Activated CD4-positive, alpha-beta T cell treated with anti-CD3 and anti-CD28 coated beads, Interleukin-10, Interleukin-2, amounts not matched to agents 100 ng/mL and 50 ng/mL, durations not matched to agents 16 hours and 8 hours (primary cell): ENCODE measurements around the gene SERGEF.
"Not testable (repeated sequence)": the region's sequence is repeated elsewhere in the genome, so short reads cannot be mapped to it uniquely, and the experiment has no call there.

Experiments
- DNase-seq: peaks from one replicate; pipeline ENCODE4 v3.0.0-alpha.2; 2020

SERGEF gene

DNA sequence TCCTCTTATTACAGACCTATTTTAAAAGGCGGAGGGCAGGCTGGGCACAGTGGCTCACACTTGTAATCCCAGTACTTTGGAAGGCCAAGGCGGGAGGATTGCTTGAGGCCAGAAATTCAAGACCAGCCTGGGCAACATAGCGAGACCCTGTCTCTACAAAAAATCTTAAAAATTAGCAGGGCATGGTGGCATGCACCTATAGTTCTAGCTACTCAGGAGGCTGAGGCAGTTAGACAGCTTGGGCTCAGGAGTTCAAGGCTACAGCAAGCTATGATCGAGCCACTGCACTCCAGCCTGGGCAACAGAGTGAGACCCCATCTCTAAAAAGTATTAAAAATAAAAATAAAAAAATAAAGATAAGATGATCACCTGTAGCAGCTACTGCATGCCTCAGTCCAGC is 12.7 kb downstream of the SERGEF start:
- not testable (repeated sequence) for DNase-seq

DNA sequence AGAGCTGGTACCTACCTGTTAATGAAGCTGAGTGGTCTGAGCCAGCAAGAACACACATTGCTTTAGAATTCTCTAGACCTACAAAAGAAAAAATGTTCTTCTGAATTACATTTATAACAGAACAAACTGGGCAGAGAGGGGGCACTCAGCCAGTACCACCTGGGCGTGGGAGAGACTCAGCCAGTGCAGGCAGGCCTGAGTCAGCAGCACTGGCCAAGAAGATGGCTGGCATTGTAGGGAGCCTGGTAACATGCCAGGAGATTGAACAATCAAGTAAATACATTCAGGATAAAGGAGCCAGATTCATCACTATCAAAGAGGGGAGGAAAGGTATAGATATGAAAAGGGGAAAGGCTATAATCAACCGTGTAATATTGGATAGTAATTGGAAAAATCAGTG is 19.9 kb downstream of the SERGEF start:
- DNase-seq, result no peak

DNA sequence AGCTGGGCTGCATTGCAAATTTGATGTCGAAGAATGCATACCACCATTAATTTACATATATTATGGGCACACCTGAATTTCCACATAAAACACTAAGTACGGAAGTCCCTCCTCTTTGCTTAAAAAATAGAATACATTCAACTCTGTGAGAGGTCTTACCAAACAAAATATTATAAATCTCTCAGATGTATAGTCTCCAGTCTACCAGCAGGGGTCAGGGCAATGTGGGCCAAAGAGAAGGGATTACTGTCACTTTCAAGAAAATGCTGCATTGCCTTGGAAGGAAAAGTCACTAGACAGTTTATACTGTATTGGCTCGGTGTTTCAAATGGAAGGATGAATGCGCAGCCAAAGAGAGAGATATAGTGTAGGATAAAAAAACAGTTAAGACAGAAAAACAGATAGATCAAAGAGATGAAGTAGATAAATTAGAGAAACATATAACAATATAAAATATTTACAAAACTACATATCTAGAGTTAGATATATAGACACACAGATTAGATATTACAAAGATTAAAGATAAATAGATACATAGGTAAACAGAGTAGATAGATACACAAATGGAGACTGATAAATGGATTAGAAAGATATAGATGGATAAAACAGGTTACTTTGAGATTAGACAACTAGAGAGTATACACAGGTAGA is 20.9 kb downstream of the SERGEF start:
- peak; percentile 58 for DNase-seq

DNA sequence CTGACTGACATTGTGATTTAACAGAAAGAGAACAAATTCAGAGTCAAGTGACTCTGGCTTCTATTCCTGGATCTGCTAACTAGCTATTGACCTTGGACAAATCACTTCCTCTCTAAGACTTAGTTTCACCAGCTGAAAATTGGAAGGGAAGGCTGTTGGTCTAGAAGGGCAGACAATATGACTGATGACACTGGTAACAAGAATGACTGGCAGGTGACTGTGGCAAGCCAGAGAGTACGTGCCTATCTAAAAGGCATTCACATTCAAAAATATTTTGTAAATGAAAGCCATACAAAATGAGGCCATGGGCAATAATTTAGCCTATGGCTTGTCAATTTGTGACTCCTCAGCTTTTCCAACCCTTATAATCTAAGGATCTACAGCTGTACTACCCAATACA is 23.5 kb downstream of the SERGEF start:
- no peak for DNase-seq

DNA sequence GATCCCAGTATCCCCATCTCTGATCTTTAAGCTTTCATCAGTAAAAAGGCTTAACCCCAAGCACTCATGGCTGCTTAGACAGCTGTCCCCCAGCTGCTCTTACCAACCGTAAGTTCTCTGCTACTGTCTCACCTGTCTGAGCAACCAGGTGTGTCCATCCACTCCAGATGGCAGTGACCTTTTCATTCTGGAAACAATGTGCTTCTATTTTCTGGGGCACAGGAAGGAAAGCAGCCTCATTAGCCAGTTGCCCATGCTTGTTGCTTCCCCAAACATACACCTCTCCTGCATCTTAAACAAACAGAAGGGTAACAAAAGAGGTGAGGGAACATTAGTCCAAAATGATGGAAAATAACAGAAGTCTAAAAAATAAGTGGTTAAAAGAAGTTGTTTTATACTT is 24.4 kb downstream of the SERGEF start:
- DNase-seq, result no peak

DNA sequence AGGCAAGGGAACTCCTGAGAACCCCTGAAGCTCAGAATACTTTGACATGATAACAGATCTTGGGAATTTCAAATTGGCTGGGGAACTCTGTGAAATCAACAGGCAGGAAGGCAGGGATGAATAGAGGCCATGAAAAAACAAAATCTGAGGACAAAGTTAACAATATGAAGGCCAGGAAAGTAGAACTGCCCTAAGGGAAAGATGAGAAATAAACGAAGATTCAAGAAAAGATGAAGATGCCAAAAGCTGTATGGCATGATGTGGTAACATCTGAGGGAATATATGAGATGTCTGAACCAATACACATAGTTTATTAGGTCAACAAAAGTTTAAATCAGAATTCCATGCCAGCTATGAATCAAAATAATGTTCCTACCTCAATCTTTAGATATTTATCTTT is 25.0 kb downstream of the SERGEF start:
- DNase-seq, result no peak

DNA sequence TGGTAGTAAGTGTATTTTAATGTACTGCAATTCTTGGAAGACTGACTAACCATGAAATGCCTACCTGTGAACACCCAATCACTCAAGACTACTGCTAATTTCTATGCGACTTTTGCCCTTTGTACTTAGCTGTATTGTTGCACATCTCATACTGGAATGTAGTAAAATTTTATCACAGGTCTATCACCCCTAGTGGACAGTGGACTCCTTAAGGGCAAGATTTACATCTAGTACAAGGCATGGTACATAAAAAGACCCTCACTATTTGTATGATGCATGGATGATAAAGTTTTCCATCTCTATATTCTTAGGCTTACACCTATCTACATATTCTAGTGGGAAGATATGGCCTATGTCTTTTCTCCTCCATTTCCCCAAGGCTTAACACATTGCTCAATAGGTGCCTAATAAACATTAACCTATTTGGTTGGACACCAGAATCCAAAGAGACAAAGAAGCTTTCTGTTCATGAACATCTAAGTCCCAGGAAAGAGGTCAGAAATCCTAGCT is 26.1 kb downstream of the SERGEF start:
- no peak for DNase-seq

DNA sequence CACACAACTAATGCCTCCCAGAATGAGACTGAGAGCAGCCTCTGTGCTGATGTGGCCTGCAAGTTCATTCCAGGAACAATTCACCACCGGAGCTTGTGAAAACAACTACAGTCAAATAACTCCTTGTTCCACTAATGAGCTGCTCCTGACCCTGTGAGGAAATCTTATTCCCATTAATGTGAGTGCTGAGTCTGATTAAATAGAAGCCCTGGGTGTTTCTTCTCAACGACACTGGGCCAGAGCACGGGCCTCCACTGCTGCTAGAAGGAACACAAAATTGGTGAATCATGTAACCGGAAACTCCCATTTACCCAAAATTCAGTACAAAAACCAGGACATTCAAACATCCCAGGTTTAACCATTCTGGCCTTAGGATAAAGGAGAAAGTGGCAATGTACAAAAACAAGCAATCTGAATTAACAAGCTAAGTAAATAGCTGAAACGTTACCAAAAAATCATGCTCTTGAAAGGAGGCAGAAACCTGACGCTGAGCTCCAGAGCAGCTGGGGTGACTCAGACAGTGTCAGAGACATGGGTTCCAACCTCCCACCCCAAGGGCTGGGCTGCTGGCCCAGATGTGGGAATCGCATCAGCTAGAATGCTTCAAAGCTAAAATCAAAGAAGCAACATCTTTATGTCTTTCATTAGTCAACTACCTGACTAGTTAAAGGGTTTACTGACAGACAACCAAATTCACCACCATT is 26.7 kb downstream of the SERGEF start:
- DNase-seq, result no peak

DNA sequence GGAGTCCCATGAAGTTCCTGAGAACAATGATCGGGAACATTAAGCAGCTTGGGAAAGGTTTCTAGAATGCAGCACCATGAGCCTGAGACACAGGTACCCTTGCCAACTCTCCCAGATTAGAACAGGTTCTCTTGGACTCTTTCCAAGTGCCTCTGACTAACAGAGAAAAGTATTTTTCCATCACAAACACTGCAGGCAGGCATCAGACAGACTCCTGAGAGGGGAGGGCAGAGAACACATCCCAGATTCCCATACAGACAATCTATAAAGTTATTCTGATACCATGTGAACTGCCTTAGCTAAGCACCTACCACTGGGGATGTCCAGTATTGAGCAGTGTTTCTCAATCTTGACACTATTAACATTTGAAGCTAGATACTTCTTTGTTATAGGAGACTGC is 27.3 kb downstream of the SERGEF start:
- no peak for DNase-seq

DNA sequence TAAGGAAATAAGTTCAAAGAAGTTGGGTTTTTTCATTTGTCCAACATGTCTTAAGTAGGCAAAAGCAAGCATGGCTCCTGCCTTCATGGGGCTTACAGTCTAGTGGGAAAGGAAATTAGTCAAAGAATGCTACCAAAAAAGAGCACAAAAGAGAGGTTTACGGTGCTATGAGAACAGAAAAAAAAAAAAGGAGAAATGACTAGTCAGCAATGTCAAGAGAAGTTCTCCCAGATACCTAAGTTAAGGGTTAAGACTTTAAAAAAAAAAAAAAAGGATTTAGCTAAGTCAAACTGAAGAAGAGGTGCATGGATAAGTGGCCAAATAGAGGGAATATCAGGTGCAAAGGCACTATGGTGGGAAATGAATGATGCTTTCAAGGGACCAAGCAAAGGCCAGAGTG is 29.3 kb downstream of the SERGEF start:
- DNase-seq, result no peak

DNA sequence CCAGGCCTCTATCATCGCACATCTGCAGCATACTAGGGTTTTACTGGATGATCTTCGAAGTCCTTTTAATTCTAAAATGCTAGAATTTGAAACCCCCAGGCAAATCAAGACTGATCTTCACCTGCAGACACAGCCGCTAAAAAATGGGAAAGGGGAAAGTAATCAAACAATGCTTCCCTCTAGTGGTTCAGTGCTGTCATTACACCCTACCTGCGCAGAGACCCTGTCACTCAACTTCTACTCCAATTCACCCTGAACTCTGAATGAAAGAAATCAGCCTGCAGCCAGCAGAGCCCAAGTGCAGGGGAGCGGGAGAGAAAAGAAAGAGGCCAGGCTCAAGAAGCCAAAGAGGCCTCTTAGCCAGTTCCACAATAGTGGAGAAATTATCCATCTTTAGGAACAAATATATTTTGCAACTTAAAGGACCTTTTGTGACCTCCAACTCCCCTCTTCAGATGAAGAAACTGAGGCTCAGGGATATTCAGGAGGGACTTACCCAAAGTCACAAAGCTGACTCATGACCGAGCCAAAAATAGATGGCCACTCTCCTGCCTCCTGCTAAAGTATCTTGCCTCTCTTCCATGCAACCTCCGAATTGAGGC is 33.0 kb downstream of the SERGEF start:
- DNase-seq, result peak; percentile 38

DNA sequence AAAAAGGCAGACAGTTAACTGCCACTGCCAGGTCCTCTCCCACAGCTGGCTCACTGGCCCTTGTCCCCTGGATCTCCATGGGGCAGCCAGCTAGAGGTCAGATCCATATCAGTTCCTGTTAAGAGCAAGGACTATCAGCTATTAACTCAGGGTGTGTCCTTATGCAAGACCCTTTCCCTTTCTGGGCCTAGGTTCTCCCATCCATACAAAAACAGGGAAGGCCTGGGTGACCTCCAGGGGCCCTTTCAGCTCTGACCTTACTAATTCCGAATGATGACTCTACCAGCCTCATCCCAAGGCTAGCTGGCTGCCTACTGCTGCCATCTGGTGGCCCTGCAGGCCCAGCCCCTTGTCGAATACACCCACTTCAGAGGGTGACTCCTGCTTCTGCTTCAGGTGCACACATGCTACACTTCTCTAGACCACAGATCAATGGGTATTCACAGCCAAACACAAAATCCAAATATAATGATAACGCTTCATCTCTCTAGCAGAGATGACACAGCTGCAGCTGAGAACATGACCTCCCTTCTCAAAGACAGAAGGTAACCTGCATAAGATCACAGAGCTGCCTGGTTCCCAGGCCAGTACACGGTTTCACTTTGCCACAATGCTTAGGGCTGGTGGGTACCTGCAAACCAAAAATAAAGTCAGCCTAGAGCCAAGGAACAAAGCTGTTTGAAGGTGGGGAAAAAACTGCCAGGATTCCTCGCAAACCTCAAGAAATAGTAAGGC is 34.1 kb downstream of the SERGEF start:
- peak; percentile 31 for DNase-seq

DNA sequence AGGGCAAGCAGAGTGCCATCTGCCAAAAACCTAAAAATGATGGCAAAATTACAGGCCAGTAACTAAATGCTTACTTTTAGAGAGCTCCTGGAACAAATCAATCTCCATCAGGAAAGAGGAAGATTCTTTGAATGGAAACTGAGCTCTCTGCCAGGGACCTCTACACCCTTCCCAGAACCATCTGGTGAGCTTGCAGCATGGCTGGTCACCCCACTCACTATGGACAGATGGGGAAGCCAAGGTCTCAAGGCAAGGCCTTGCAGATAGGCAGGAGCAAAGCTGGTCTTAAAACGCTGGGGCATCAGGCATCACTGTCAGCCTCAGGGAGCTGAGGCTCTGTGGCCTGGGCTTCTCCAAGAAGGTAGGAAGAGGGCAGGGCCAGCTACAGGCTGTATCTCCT is 36.2 kb downstream of the SERGEF start:
- DNase-seq, result no peak

DNA sequence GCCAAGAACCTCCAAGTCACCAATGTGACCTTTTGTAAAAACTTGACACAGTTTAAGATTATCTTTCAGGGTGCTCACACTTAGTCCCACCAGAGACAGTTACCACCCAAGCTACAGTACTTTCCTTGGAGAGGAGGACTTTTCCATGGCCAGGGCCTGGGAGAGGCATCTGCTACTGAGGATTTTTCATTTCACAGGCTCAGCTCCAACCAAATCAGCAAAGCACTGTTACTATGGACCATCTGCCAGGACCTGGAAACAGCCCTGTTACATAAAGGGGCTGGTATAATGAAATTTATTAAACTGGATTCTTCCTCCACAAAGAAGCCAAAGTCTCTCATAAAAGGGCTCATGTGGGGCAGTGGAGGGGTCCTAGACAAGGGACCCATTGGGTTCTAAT is 38.6 kb downstream of the SERGEF start:
- DNase-seq, result no peak

DNA sequence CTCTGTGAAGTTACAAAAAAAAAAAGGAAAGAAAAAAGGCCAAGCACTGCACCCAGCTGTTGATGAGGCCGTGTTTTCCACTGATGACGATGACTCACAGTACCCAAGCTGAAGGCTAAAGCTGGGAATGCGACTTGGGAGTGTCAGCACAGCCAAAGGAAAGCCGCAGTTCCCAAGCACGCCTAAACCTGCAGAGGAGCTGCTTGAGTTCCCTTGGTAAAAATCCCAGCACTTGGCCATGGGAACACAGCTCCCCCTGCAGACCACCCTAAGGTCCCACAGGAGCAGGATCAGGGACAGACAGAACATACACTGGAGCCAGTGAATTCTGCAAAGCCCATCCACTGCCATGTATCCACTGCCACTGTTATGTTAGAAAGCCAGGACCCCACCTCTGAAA is 39.9 kb downstream of the SERGEF start:
- no peak for DNase-seq

DNA sequence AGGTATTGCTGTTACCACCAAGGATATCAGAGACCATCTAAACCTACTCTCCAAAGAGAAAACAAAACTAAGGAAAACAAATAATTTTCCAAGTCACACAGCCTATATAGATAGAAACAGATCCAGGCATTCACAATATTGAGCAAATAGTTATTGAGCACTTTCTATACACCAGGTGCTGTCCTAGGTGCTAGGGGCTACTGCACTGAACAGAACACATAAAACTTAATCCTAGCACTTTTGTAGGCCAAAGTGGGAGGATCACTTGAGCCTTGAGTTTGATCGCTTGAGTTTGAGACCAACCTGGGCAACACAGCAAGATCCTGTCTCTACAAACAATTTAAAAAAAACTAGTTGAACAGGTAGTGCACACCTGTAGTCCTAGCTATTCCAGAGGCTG is 44.6 kb downstream of the SERGEF start:
- no peak for DNase-seq

DNA sequence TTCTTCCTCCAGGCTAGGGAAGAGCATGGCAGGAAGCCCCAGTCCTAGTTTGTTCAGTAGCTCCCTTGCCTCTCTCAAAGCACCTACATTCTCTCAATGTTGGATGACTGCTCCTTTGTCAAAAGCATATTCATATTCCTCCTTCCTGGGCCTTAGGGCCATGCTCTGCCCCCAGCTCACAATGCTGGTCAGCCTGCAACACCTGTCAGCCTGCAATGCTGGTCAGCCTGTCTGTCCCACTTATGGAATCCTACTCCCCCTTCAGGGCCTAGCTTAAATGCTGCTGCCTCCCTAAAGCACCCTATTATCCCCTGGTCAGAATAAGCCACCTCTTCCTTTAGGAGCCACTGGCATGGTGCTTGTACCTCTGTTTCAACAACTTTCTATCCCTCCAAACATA is 45.2 kb downstream of the SERGEF start:
- DNase-seq, result no peak

DNA sequence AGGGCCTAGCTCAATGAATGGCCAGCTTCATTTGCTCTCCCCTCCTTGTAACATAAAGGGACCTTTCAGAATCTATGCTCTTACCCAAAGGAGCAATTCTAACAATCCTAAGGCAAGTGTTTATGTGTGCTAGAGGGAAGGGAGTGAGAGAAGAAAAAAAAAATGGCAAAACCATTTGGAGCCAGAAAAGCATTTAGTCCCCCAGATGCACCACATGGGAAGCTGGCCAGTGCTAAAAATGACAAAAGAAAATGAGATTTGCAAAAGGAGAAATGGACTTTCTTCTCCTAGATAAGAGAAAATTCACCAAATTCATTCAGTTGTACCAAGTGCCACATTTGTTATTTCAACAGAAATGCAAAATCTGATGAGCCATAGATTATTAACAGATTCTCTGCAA is 52.8 kb downstream of the SERGEF start:
- no peak for DNase-seq

DNA sequence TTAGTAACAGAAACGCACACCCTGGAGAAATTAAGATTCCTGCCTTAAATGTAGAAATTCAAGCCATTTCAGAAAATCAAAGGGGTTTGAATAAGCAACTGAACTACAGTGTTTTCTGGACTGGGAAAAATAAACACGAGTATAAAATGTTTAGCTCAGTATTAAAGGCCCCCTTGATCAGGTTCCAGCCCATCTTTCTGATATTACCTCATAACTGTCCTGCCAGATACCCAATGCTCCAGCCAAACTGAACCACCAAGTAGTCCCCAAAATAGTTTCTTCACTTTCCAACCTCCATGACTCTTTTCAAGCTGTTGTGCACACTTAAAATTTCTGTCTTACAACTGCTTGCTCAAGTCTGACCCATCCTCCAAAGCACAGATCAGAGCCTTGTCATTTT is 54.4 kb downstream of the SERGEF start:
- DNase-seq, result no peak

DNA sequence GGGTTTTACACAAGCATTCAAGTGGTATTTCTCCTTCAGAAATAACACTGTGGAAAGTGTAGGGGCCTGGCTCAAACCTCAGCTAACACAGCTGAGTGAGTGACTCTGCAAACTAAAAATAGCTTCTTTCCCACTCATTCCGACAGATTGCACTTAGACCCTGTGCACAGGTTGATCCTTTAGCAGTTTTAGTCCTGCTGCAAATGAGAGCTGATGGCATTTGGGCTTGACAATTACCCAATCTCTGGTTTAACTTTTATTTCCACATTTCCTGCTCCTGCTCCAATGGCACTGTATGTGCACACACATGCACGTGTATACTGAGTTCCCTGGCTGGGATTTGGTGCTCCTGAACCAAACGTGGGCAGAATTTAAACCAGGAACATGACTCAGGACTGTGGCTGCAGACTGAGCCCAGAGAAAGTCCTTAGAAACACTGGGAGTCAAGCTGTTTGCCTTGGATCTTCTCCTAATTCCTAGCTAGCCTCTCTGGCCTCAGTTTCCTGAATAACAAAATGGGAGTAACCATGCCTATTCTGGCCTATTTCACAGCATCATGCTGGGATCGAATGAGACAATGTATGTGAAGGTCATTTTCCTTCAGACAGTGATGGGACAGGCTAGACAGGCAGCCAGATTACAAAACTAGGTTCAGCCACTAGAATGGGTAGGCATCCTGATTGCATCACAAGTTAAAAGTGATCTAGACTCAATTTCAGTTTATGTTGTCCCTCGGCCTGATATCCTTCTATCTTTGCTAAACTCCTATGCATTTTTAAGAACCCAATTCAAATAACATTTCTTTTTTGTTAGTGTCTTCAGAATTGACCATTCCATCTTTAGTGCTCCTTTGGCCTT is 58.2 kb downstream of the SERGEF start:
- DNase-seq, result no peak

DNA sequence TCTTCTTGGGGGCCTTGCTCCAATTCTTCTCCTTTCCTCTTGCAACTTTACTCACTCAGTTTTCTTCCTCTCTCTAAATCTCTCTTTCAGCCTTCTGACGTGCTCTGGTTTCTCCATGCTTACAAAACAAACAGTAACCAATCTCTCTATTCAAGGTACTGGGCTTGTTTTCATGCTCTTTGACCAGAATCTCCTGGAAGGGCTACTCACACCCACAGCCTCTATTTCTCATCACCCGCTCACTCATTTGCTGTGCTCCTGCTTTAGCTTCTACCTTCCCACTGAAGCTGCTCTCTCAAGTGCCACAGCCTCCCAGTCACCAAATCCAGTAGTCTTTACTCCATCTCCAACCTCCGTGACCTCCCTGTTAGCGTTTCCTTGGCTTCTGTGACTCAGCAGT is 60.4 kb downstream of the SERGEF start:
- no peak for DNase-seq

DNA sequence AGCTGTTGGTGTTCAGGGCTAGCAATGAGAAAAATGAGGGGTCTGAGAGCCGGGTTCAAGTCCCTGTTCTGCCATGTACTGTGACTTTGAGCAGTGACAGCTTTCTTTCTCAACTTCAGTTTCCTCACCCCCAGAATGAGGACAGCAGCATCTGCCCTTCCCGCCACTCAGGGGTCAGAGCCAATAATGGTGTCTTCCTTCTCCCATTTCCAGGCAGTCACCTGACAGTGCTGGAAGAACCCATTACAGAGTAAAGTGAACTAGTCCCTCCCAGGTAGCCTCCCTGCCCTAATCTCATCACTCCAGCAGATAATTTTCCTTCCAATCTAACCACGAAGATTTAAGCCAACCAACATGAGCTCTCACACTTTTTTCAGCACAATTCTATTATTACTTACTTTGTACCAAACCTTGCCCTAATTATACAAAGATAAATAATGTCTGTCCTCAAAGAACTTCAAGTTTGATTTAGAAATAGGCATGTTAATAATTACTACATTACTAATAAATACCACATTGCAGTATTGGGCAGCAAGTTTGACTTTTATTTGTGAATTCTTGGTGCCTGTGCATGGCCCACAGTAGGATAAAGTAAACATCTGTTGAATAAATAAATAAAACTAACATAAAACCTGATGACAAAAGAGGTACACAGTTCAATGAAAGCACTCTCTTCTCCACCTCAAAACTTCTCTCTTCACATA is 61.0 kb downstream of the SERGEF start:
- DNase-seq, result no peak
